ENCODE measurements around the gene RASSF4.

Gene RASSF4

DNA sequence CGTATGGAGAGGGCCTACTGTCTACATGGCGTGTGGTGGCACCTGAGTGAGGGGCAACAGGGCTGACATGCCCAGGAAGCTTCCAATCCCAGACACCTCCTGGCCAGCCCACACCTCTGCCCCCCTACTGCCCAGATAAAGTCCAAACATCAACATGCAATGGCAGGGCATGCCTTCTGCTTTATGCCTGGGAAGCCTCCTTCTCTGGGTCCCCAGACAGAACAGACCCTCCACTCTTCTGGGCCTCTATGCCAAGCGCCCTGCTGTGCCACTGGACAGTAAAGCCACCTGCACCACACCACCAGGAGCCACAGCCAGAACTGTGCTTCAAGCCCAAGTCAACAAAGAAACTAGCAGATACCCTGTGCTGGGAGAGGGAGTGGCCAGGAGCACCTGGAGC is 36.0 kb upstream of the RASSF4 start:
- H3K4me3 ChIP-seq (ENCODE audit: low read depth, low read length), result no peak overlapping the region
- ChIA-PET POLR2A (no interaction called here), CTCF (interaction anchor here (1.0 kb wide), 1 partner anchor 20 kb away, joined by 3 read pairs; no protein-coding TSS in a partner anchor)
- H3K9me3 ChIP-seq (ENCODE audit: control insufficient read depth, insufficient read depth, low read depth, low read length), result no peaks in the 10 kb centered on the region
- no peaks in the 10 kb centered on the region for H3K4me1 ChIP-seq (ENCODE audit: control insufficient read depth, insufficient read depth, low read length)
- no peak overlapping the region for H3K27ac ChIP-seq (ENCODE audit: extremely low read depth, low read depth, low read length)
- TF ChIP-seq KLF1 (tag by site-specific recombination; IDR thresholded peaks at IDR 0.05), result no peak
- TF ChIP-seq ZNF114 (tag by site-specific recombination; IDR thresholded peaks at IDR 0.05), result no peak
- TF ChIP-seq, protein P1, sequence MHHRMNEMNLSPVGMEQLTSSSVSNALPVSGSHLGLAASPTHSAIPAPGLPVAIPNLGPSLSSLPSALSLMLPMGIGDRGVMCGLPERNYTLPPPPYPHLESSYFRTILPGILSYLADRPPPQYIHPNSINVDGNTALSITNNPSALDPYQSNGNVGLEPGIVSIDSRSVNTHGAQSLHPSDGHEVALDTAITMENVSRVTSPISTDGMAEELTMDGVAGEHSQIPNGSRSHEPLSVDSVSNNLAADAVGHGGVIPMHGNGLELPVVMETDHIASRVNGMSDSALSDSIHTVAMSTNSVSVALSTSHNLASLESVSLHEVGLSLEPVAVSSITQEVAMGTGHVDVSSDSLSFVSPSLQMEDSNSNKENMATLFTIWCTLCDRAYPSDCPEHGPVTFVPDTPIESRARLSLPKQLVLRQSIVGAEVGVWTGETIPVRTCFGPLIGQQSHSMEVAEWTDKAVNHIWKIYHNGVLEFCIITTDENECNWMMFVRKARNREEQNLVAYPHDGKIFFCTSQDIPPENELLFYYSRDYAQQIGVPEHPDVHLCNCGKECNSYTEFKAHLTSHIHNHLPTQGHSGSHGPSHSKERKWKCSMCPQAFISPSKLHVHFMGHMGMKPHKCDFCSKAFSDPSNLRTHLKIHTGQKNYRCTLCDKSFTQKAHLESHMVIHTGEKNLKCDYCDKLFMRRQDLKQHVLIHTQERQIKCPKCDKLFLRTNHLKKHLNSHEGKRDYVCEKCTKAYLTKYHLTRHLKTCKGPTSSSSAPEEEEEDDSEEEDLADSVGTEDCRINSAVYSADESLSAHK (tag by site-specific recombination; IDR thresholded peaks at IDR 0.05), result no peak
- TF ChIP-seq, protein P2, sequence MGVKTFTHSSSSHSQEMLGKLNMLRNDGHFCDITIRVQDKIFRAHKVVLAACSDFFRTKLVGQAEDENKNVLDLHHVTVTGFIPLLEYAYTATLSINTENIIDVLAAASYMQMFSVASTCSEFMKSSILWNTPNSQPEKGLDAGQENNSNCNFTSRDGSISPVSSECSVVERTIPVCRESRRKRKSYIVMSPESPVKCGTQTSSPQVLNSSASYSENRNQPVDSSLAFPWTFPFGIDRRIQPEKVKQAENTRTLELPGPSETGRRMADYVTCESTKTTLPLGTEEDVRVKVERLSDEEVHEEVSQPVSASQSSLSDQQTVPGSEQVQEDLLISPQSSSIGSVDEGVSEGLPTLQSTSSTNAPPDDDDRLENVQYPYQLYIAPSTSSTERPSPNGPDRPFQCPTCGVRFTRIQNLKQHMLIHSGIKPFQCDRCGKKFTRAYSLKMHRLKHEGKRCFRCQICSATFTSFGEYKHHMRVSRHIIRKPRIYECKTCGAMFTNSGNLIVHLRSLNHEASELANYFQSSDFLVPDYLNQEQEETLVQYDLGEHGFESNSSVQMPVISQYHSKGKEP (tag by site-specific recombination; IDR thresholded peaks at IDR 0.05), result no peak
- TF ChIP-seq CTCF (tag by site-specific recombination; IDR thresholded peaks at IDR 0.05), result no peak
- TF ChIP-seq GLIS1 (tag by site-specific recombination; IDR thresholded peaks at IDR 0.05), result no peak
- no peak for TF ChIP-seq ZNF677 (tag by site-specific recombination; IDR thresholded peaks at IDR 0.05)
- TF ChIP-seq PBX3 (CRISPR knock-in tag; IDR thresholded peaks at IDR 0.05), result no peak
- no peak for TF ChIP-seq ZFP41 (tag by site-specific recombination; IDR thresholded peaks at IDR 0.05; ENCODE audit: borderline replicate concordance)
- TF ChIP-seq ZNF48 (tag by site-specific recombination; IDR thresholded peaks at IDR 0.05), result no peak
- no peak for TF ChIP-seq ZNF549 (tag by site-specific recombination; IDR thresholded peaks at IDR 0.05)
- no peak for TF ChIP-seq TSHZ1 (tag by site-specific recombination; IDR thresholded peaks at IDR 0.05; ENCODE audit: borderline replicate concordance)
- TF ChIP-seq BCL11B (tag by site-specific recombination; IDR thresholded peaks at IDR 0.05; ENCODE audit: low read depth), result no peak
- no peak for TF ChIP-seq RBAK (tag by site-specific recombination; IDR thresholded peaks at IDR 0.05)
- no peak for TF ChIP-seq ZNF654 (tag by site-specific recombination; IDR thresholded peaks at IDR 0.05; ENCODE audit: low read depth)
- TF ChIP-seq WT1 (tag by site-specific recombination; IDR thresholded peaks at IDR 0.05), result no peak
- no peaks in the 10 kb centered on the region for H3K36me3 ChIP-seq (ENCODE audit: control insufficient read depth in 2 of 2, insufficient read depth in 1 of 2, low read length in 2 of 2)
